NCI-H510A (cell line): Measurements from ENCODE around the gene GATA6.
"Not testable (repeated sequence)": the region's sequence is repeated elsewhere in the genome, so short reads cannot be mapped to it uniquely, and the experiment has no call there.

ENCODE experiments used
- DNase-seq: peaks from one replicate; lab custom pipeline; 2025; lab: John Stamatoyannopoulos, UW

The GATA6 gene

DNA sequence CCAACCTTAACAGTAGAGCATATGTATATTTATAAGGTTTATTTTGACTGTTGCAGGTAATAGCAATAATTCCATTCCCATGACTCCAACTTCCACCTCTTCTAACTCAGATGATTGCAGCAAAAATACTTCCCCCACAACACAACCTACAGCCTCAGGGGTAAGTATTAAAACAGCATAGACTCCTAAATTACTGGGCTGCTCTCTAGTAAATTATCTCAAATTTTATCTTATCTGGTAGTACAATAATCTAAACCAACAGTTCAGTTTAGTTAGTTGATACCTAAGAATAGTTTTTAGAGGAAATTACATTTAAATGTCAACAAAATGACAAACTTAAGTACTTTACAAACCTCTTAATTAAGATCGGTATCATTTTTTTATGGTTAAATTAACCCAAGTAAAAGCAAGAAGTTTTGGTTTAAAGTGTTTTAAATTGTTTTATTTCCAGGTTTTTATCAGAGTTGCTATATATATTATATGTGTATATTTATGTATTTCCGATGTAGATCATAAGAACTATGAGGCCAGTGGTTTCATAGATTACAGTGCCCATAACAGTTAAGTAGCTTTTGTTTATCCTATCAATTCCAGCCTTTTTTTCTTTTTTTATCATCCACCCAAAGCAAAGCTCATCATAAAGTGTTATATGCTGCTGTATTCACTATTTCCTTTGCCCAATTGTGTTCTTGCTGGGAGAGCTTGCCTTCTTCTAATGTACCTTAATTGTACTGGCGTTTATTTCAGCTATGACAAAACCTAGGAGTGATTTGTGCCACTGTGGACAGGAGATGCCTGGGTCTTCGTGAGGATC, 13.7 kb downstream of the GATA6 start:
- no peak for DNase-seq

DNA sequence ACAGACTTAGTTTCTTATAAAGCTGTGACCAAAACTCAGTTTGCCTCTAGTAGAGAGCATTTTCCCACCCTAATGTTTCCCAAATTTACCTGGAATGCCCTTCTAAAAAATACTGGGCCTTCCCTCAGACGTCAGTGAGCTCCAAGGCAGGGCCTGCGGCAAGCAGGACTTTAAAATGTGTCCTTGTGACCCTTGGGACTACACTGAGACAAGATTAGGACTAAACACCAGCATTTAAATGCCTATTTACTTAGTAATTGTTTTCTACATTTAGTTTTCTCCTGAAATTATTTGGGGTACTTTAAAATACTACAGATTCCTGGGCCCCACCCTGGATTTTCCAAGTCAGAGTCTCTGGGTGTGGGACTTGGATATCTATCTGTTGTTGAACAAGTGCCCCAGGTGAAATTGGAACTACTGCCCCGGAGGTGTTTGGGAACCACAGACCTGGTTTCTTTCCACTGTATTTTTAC, 14.3 kb downstream of the GATA6 start:
- no peak for DNase-seq

DNA sequence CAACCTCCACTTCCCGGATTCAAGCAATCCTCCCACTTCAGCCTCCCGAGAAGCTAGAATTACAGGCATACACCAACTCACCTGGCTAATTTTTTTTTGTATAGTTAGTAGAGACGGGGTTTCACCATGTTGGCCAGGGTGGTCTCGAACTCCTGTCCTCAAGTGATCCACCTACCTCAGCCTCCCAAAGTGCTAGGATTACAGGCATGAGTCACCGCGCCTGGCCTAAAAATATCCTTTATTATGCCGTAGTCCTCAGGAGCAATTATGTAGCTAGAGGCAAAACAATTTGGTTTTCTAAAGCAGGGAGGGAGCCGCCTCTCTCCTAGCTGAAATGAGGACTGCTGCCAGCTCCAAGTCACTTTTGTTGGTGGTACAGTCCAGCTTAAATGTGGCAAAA, 15.2 kb downstream of the GATA6 start:
- DNase-seq, result not testable (repeated sequence)

DNA sequence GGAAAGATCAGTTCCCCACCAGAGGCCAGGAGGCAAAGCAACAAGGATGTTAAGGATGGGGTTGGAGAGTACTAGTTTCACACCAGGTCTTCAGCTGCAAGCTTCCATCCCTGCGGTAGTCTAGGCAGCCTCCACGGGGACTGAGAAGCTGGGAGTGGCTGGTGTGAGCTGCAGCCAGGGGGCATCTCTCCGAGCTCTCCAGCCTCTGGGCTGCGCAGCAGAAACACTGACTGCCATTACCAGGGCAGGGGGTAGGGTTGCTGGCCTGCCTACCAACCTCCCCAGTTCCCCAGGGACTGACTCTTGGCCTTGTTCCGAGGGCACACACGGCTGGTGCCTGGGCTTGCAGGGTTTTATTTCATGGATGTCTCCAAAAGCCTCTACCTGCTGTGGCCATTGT, 15.9 kb downstream of the GATA6 start:
- no peak for DNase-seq

DNA sequence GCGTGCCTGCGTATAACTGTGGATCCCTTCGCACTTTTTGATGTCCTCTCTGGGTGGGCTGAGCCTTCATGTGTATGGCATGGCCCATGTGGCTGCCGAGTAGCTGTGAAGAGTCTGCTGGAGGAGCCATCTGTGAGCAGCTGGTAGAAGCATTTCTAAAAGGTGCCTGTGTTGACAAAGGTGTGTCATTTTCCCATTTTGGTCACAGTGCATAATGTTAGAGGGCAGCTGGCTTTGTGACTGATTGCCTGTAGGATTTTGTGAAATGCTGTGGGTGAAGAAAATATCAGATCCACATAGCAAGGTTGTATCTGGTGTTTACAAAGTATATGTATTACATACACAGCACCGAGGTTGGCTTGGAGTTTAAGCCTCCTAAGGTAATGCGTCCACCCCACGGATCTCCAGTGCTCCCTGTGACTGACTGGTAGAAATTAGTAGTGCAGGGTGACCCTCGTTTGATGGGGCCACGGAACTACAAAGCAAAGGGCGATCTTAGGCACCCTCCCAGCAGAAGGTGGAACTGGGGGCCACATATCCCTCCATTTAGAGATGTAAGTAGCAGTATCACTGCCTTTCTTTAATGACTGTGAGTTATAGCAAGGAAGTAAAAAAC, 16.5 kb downstream of the GATA6 start:
- no peak for DNase-seq

DNA sequence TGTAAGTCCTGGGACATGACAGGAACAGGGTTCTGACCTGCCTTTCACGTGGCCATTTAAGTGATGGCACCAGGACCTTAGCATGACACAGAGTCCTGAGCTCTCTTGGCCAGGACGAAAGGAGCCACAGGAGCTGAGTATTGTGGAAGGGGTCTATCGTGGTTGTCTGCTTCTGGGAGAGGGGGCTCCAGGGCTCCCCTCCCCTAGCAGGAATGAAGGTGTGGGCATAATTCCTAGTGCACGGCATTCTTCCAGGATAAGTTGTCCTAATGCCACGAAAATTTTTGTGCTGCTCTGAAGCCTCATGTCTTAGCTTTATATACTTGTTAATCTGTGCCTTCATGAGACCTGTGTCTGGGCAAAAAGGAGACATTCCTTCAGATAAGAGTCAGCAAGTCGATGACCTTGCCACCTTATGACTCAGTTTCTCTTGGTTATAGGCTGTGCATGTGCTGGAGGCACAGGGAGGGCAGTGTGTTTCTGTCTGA, 17.1 kb downstream of the GATA6 start:
- no peak for DNase-seq

DNA sequence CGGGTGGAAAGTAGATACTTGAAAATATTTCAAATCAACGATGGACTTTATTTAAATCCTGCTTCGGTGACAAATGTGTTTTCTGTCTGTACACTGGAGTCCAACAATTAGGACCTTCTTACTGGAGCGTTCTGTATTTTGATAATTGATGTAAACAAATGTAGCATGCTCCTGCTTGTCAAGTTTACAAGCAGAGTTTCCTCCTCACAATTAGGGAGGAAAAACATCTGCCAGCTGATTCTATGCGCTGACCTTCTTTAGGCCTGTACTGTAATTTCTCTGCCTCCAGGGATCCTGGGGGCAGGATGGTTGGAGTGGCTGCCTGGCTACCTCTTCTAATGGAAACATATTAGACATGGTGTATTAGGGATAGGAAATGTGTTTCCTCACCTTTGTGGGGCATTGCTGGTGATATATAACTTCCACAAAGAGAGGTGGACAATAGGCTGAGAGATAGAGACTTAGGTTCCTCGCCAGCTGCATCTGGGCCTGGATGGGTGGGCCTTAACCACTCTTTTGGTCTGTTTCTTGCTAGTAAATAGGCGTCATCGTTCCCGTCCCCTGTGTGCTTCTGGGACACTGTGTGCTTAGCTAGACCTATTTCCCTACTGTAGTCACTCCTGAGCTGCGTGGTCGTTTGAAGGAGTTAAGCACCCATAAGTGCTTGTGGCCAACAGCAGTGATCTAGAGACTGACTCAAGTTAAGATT, 19.3 kb downstream of the GATA6 start:
- DNase-seq, result no peak

DNA sequence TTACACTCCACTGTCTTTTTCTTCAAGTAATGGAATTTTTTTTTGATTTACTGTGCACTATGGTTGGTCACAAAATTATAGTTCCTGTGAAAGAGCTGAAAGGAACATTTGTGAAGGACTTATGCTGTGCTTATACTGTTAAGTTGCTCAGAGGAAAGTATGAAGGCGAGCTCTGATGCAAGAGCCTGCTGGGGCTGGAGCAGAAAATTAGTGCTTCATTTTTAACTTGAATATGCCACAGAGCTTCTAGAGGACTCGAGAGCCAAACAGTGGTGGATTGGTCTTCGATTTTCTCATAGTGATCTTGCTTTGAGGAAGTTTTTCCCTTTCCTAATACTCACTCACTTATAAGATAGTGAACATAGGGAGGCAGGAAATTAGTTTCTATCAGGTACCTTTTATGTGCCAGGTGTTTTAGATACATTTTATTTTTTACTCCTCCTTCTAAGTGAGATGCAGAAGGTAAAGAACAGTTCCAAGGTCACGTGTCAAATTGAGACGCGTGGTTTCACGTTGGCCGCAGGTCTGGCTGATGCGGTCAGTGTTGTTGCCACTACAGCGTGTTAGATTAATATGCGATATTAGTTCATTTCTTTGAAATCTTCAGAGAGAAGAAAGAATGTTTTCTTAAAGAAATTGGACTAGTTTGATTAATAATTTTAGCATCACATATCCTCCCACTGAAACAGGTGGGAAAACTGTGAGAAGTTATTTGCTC, 20.2 kb downstream of the GATA6 start:
- DNase-seq, result no peak

DNA sequence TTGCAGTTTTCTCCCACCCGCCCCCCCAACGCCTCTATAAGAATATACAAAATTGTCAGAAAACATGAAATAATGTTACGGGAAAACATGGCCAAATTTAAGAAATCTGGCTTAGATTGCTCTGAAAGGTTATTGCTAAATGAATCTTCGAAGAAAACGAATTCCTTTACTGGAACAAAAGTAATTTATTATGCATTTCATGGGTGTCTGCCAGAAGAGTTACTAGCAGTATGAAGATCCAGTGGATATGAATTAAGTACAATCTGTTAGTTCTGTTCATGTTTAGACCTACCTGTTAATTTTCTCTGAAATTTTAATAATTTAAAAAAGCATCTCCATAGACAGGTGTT, 21.9 kb downstream of the GATA6 start:
- DNase-seq, result no peak

DNA sequence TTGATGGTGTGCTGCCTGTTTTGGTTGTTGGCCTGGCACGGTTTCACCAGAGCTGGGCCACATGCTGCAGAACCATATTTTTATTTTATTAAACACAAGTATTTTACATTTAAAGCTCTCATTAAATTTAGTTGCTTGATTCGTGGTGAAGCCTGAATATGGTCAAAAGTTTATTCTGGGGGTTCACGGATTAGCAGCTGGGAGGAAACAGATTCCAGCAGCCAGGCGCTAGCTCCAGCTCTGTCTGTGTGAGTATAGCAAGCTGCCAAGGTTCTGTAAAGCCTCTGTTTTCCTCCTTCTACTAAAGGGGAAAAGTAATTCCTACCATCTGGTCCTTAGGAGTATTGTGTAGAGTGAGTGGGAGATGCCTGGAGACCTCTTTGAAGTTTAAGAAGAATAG, 22.5 kb downstream of the GATA6 start:
- DNase-seq, result no peak

DNA sequence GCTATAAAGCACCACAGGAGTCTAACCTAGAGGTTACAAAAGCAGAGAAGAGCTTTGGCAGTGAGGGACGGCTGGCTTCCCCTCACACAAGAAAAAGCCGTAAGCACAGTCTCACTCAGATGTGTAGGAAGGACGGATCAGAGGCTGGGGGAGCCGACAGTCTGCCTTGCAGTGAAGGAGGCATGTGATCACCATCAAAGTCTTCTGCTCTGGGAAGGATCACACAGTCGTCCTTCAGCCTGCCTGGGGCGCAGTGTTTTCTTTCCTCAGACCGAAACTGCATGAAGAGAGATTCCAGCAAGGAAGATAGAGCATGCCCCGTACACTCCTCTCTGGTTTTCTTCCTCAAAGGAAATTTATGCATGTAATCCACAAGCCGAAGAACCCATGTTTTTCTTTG, 24.1 kb downstream of the GATA6 start:
- no peak for DNase-seq

DNA sequence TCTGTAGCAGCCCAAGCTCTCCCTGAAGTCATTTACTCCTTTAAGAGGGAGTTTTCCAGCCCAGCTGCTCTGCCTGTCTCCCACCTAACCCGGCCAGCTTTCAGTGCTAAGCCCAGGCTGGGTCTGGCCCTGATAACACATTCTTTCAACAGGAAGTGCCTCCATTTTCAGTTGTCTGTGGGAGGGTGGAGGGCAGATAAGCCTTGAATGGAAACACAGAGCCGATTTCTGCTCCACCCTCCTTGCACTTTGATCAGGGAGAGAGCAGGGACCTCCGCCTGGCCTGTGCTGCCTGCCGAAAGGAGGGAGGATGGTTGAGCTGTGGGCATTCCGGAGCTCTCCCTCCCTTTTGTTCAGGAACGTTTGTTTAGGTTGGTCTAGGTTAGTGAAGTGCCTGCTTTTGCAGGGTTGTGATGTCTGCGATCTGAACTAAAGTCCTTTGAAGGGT, 24.8 kb downstream of the GATA6 start:
- no peak for DNase-seq

DNA sequence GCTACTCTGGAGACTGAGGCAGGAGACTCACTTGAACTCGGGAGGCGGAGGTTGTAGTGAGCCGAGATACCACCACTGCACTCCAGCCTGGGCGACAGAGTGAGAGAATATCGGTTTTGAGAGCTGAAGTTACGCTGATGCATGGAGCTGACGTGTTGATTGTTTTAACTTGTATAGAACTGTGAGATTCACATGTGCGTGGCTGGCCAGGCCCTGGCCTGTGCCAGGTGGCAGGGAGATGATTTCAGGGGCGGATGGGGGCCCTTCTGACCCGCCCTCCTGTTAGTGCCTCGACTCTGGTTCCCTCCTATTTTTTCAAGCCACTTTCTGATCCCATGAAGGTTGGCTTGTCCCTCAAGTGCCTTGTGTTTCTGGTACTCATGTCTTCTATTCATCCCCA, 25.7 kb downstream of the GATA6 start:
- DNase-seq, result no peak

DNA sequence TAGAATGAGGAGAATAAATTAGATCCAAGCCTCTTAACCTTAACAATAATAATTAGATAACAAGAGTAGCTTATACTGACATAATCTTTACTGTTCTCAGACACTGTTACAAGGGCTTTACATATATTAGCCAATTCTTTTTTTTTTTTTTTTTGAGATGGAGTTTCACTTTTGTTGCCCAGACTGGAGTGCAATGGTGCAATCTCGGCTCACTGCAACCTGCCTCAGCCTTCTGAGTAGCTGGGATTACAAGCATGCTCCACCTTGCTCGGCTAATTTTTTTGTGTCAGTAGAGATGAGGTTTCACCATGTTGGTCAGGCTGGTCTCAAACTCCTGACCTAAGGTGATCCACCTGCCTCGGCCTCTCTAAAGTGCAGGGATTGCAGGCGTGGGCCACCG, 27.6 kb downstream of the GATA6 start:
- not testable (repeated sequence) for DNase-seq

DNA sequence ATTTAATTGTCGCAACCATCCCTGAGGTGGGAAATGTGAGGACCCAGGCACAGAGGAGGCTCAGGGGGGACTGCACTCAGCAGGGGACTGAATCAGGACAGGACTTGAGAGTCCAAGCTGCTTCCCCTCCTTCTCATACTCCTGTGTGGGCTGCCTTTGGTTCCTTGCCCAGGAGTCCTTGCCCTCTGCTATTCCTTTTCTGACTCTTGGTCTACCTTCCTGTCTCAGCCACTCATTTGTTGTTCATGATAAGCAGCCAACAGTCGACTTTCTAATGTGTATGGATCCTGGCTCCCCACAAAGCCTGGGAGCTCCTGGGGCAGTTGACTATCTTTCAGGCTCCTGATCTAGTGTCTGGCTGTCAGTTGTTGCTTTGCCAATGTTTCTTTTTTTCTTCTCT, 28.3 kb downstream of the GATA6 start:
- DNase-seq, result no peak

DNA sequence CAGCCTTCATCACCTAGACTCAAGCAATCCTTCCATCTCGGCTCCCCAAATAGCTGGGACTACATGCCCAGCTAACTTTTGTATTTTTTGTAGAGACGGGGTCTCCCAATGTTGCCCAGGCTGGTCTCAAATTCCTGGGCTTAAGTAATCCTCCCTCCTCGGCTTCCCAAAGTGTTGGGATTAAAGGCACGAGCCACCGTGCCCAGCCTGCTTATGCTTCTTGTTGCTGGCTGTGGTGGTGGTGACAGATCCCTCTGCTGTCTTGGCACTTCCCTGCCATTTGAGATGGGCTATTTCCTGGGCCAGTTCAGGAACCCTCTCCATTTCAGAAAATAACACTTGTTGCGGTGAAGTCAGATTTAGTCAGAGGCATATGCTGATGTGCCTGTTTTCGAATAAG, 28.8 kb downstream of the GATA6 start:
- DNase-seq, result no peak

DNA sequence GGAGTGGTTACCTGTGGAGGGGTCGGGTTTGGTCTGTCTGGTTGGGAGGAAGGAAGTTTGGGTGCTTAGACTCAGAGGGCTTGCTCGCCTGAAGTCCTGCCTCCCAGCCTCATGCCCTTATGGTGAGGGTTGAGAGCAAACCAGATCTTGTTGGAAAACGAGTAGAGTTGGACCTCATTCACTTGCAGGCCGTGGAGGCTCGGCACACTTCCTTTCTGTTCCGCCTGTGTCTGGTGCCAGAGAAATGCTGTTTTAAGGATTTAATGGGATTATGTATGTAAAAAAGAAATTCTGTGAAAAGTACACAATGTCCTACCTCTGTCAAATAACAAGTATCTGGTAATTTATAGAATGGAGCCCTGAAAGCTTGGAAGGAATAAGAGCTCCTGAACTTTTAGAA, 29.6 kb downstream of the GATA6 start:
- no peak for DNase-seq

DNA sequence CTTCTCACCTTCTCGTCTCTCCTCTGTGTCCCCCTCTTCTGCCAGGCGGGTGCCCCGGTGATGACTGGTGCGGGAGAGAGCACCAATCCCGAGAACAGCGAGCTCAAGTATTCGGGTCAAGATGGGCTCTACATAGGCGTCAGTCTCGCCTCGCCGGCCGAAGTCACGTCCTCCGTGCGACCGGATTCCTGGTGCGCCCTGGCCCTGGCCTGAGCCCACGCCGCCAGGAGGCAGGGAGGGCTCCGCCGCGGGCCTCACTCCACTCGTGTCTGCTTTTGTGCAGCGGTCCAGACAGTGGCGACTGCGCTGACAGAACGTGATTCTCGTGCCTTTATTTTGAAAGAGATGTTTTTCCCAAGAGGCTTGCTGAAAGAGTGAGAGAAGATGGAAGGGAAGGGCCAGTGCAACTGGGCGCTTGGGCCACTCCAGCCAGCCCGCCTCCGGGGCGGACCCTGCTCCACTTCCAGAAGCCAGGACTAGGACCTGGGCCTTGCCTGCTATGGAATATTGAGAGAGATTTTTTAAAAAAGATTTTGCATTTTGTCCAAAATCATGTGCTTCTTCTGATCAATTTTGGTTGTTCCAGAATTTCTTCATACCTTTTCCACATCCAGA, 31.3 kb downstream of the GATA6 start:
- DNase-seq, result no peak

DNA sequence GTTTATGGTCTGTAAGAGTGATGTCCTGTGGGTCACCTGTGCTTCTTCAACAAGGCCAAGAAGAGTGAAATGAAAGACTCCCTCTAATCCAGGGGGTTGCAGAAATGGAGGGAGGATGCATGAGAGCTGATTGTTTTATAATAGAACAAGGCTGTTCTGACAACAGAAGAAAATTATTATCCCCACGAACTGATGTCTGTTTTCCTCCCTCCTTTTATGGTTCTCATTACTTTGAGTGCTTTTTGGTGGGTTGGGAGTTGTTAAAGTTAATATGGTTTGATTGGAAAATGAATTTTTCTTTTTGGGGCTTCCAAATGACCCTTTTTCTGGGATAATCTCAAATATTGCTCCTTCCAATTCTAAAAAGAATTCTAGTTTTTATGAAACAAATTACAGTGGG, 33.6 kb downstream of the GATA6 start:
- DNase-seq, result no peak

DNA sequence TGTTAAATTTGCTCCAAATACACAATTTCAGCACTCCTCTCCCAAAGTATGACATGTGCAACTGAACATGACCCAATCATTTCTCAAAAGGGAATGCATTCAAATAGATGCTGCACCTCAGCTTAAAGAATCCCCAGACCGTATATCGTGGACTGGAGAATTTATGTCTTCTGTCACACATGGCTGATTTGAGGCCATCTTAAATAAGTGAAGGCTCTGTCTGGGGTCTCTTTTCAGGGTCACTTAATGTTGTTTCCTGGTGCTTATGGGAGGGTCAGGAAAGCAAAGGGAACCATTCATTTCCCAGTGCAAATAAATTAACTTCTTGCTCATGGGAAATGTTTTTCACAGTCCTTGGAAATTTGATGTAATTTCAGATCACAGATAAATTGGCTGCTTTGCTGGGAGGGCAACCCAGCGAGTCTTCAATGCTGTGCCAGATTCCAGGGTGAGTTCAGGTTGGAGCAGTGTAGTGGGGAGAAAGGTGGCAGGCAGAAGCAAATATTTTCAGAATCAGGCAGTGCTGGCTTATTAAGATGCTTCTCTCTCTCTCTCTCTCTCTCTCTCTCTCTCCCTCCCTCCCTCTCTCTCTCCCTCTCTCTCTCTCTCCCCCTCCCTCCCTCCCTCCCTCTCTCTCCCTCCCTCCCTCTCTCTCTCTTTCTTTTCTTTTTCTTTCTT, 34.3 kb downstream of the GATA6 start:
- no peak for DNase-seq

DNA sequence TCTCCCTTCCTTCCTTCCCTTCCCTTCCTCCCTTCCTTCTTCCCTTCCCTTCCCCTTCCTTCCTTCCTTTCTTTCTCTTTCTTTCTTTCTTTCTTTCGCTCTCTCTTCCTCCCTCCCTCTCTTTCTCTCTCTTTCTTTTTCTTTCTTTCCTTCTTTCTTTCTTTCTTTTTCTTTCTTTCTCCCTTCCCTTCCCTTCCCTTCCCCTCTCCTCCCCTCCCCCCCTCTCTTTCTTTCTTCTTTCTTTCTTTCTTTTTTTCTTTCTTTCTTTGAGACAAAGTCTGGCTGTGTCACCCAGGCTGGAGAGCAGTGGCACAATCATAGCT, 34.8 kb downstream of the GATA6 start:
- DNase-seq, result no peak
